HG03520 (cell line): Measurements from ENCODE around the gene SH3RF2.
"Not testable (repeated sequence)": the region's sequence is repeated elsewhere in the genome, so short reads cannot be mapped to it uniquely, and the experiment has no call there.

ENCODE experiments used
- ATAC-seq: cut with Tn5 transposase; IDR thresholded peaks from one replicate; pipeline ENCODE4 v1.9.1; 2021; ENCODE audit warnings: mild to moderate bottlenecking, moderate library complexity; ENCODE audit not compliant: unreplicated experiment

Gene SH3RF2, protein sequence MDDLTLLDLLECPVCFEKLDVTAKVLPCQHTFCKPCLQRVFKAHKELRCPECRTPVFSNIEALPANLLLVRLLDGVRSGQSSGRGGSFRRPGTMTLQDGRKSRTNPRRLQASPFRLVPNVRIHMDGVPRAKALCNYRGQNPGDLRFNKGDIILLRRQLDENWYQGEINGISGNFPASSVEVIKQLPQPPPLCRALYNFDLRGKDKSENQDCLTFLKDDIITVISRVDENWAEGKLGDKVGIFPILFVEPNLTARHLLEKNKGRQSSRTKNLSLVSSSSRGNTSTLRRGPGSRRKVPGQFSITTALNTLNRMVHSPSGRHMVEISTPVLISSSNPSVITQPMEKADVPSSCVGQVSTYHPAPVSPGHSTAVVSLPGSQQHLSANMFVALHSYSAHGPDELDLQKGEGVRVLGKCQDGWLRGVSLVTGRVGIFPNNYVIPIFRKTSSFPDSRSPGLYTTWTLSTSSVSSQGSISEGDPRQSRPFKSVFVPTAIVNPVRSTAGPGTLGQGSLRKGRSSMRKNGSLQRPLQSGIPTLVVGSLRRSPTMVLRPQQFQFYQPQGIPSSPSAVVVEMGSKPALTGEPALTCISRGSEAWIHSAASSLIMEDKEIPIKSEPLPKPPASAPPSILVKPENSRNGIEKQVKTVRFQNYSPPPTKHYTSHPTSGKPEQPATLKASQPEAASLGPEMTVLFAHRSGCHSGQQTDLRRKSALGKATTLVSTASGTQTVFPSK

DNA sequence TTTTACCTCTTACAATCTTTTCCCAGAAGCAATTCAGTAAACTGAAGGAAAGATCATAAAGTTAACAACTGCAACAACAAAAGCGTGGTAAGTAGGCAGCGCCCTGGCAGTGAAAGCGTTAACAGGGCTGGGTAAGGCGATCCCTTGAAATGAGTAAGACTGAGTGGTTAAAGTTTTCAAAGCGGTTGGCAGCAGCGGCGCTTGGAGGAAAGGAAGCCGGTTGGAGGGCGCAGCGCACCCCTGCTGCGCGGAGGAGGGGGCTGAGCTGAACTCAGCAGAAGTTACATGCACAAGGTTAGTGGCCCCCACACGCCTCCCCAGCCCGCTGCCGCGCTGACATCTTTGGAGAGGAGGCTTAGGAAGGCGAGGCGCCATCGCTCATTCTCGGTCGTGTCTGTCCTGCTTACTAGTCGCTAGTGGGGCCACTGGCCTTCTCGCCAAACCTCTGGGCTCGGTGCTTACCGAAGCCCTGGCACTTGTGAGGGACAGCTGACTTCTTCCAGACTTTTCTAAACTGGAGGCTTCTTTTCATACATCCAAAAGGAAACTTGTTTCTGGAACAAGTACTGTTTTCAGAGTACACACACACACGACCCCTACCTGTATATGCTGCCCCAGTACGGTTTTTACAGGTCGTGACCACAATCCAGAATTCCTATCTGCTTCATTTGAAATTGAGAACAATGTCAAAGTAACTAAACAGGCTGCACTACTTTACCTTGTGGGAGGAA is at the start of gene SH3RF2:
Gene SH3RF2, plus strand, starts transcription at position 178 of the 731 bp plus-strand sequence. CDS start 1,351 bp downstream, outside the sequence.
- no peak for ATAC-seq

DNA sequence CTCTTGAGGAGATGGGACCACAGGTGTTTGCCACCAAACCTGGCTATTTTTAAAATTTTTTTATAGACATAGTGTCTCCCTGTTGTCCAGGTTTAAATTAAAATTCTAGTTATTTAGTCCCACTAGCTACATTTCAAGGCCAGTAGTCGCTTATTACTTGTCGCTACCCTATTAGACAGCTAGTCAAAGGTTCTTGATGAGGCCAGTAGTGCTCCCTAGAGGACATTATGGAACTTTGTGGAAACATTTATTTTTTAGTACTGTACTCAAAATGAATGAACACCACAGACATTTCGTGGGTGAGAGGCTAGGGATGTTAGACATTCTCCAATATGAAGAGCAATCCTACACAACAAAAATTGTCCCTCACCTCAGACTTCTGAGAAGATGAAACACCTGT is 49.2 kb upstream of the SH3RF2 start:
- ATAC-seq: no peak

DNA sequence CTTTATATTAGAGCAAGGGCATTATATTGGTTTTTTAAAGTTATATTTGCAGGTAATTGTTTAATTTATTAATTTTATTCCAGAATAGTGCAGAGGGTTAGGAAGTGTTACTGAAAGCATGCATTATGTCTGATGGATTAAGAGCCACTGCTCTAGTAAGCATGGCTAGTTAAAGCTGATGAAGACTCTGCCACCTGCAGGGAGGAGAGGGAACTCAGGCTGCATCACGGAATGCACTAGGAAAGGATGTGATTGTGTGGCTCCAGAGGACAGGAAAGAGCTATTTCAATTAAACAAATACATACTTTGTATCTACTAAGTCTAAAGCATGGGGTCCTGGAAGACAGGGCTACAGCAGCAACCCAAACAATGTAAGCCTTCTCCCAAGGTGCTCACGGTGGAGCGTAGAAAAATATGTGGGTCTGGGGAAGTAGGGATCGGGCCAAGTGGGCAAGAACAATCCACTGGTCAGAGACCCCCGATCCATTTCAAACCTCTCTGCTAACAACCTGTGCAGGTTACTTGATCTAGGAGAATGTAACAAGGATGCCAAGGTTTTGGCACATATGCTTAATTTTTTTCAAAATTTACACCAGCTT is 48.3 kb upstream of the SH3RF2 start:
- ATAC-seq: no peak

DNA sequence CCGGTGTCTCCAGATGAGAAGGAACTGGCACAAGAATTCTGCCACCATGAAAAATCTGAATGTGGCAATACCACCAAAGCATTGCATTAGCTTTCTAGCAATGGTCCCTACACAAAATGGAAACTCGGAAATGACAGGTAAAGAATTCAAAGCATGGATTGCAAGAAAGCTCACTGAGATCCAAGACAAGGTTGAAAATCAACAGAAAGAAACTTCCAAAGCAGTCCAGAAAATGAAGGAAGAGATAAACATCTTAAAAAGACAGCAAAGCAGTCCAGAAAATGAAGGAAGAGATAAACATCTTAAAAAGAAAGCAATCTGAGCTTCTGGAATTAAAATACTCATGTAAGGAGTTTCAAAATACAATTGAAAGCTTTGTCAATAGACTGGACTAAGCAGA is 46.8 kb upstream of the SH3RF2 start:
- ATAC-seq: no peak

DNA sequence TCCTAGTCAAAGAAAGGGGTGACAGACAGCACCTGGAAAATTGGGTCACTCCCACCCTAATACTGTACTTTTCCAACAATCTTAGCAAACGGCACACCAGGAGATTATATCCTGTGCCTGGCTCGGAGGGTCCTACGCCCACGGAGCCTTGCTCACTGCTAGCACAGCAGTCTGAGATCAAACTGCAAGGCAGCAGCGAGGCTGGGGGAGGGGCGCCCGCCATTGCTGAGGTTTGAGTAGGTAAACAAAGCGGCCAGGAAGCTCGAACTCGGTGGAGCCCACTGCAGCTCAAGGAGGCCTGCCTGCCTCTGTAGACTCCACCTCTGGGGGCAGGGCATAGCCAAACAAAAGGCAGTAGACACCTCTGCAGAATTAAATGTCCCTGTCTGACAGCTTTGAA is 45.0 kb upstream of the SH3RF2 start:
- not testable (repeated sequence) for ATAC-seq

DNA sequence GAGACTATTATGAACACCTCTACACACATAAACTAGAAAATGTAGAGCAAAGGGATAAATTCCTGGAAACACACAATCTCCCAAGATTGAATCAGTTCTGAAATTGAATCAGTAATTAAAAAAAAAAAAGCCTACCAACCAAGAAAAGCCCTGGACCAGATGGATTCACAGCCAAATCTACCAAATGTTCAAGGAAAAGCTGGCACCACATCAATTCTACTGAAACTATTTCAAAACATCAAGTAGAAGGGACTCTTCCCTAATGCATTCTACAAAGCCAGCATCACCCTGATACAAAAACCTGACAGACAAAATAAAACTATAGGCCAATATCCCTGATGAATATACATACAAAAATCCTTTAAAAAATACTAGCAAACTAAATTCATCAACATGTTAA is 38.2 kb upstream of the SH3RF2 start:
- ATAC-seq: no peak

DNA sequence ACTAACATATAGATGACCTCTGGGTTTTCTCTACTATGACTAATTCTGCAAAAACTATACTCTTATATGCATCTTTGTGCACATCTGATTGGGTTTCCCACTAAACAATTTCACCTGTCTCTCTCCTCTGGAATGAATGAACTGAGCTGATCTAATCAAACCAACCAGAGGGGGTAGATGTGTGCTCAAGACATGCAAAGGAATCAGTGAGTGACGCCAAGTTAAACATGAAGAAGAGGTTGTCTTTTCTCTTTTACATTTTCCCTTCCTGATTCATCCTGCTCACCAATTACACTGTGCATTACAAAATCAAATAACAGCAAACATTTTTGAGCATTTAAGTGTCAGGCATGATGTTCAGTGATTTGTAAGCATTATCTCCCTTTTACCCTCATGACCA is 34.0 kb upstream of the SH3RF2 start:
- no peak for ATAC-seq

DNA sequence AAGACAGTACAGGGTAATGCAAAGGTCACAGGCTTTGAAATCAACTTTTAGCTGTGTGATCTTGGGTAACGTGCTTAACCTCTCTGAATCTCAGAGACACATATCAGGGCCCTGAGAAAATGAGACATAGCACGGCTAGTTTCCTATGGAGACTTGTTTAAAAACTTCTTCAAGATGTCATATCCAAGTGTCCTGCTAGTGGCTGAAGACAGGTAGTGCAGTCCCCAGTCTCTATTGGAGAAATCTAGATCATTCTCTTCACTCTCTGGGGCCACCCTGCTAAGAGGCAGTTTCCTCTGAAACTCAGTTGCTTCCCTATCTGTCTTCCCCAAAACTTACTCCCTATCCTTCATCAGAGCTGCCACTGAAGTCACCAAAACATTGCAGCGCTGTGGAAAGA is 33.3 kb upstream of the SH3RF2 start:
- no peak for ATAC-seq

DNA sequence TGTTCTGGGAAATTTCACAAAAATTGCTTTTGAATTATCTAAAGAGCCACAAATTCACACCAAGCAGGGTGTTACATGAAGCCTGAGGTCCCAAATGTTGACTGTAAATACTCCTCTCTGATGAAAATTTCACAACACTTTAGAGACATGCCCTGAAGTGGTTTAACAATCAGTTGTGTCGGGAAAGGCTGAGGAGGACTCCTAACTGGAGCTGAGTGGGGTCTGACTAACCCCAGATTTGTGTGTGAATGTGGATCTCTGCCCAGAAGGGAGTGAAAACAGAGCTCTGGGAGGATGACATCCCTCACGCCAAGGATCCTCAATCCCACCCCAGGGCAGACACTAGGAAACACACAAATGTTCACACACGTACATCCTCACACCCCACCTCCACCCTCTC is 32.5 kb upstream of the SH3RF2 start:
- no peak for ATAC-seq

DNA sequence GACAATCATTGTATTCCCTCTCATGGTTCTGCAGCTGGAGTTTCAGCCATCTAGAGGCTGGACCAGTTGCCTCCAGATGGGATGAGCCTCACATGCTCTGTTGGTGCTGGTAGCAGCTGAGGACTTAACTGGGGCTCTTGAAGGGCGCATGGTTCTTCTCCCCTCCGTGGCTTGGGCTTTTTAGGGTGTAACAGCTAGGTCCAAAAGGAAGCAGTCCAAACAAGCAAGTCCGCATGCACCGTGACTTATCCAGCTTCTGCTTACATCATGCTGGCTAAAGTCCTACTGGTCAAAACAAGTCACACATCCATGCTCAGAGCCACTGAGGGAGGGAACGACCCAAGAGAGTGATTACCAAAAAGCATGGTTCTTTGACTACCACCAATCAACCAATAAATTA is 31.6 kb upstream of the SH3RF2 start:
- ATAC-seq: no peak

DNA sequence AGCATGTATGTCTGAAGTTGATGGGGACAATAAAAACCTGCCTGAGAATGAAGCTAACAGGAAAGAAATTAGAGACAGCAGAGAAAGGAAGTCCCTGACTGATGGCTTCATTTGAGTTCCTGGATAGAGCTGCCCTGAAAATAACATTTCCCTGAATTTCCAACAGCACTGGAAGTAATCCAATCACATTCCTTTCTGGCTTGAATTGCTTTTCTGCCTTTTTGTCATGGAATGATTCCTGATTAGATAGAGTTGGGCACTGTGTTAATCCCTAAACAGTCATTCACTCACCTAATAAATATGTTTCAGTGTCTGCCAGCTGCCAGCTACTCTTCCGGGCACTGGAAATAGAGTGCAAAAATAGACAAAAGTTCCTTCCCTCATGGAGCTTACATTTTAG is 30.0 kb upstream of the SH3RF2 start:
- no peak for ATAC-seq

DNA sequence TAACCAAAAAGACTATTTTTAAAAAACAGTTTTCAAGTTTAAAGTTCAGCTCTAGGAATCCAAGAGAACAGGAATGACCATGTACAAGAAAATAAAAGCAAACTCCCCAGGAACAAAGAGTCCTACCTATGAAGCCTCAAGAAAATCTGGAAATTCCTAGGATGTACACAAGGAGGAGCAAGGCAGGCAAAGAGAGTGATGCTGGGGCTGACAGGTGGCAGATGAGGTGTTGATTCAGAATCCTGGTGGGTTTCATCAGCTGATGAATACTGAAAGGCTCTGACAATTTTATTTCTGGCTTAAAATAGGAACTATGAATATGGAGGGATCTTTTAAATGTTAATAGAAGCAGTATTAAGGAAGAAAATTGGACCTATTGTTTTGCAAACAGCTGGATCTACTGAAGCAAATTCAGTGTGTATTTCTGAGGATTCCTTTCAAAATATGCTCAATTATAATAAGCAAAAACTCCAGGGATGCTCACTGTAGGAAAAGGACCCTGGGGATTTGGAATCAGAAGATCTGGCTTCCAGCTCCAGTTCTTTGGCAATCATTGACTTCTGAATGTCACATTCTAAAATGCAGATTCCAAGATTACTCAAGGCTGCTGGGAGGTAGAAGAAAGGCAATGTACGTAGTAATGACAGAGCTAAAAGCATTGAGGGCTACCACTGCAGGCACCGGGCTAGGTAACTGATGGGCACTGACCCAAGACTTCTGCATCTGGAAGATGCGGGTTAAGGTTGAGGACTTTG is 28.0 kb upstream of the SH3RF2 start:
- ATAC-seq: no peak

DNA sequence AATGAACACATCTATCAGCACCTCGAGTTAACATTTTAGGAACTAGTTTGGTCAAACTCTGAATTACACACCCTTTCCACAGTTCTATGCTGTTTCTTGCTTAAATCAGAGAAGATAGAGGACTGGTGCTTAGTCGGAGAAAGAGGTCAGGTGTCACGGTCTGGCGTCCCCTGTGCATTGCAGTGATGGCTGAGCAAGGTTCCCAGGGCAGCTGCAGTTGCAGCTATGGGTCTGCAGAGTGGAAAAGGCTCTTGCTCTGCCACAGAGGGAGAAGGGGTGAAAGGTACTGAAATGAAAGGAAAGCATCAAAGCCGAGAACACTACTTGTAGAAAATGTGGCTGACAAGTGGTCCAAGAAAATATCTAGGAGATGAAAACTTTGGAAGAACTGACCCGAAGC is 25.2 kb upstream of the SH3RF2 start:
- ATAC-seq: no peak

DNA sequence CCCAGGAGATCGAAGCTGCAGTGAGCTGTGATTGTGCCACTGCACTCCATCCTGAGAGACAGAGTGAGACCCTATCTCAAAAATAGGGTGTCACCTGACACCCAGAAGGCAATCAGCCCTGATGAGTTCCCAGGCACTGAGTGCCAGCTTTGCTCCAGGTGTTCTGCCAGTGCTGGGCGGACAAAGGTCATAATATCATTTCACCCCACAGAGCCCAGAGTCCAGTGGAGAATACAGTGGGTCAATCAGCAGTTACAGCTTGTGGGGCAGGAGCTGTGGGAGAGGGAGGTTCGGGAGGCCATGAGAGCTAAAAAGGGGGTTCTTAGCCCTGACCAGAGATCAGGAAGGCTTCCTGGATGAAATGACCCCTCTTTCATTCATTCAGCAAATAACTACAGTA is 24.4 kb upstream of the SH3RF2 start:
- no peak for ATAC-seq

DNA sequence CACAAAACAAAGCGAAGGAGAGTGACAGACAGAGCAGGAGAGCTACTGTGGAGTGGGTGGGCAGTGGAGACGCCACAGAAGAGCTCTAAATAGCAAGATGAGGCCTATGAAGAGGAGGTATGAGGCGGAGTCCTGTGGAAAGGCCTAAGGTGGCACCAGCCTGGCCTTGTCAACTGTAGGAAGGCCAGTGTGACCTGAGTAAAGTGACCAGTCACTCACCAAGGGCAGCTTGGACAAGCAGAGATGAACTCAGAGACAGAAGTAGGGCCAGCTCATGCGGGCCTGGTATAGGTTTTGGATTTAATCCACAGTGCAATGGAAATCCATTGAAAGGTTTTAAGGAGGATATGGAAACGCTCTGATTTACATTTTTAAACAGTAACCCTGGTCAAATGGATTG is 23.8 kb upstream of the SH3RF2 start:
- no peak for ATAC-seq

DNA sequence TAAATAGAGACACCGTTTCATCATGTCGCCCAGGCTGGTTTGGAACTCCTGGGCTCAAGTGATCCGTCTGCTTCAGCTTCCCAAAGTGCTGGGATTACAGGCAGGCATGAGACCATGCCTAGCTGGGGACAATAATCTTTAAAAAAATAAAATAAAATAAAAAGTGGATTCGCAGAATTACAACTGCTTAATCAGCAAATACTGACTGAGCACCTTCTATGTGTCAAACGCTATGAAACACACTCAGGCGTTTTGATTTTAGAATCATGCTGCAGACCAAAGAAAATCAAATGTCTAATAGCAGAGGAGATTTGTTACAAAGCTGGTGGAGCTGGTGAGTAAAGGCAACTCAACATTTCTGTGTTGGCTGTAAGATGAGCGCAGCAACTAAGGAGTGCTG is 22.7 kb upstream of the SH3RF2 start:
- no peak for ATAC-seq

DNA sequence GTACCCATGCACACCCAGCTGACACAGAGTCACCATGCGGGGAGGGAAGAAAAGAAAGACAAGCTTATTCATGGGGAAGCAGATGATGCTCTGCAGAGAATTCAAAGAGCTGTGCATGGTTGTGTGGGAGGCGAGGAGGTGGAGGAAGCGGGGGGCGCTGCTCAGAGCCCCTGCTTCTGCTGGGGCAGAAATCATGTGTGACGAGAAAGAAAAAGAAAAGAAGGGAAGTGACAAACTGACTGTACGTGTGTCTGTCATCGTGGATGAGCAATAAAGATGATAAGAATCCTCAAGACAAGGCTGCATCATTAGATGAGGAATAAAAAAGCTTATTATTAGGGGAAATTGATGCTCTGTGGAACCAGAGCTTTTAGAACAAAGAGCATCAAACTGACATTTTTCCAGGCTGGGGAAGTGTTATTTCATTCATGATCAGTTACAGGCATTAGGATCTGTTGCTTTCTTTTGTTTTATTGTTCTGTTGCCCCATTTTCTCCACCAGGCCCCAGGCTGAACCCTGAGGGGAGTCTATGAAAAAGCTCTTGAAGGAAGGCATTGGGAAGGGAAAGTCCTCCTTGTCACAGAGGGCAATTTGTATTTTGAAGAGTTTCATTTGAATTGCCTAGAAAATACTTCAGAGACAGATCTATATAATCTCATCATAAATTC is 20.3 kb upstream of the SH3RF2 start:
- no peak for ATAC-seq

DNA sequence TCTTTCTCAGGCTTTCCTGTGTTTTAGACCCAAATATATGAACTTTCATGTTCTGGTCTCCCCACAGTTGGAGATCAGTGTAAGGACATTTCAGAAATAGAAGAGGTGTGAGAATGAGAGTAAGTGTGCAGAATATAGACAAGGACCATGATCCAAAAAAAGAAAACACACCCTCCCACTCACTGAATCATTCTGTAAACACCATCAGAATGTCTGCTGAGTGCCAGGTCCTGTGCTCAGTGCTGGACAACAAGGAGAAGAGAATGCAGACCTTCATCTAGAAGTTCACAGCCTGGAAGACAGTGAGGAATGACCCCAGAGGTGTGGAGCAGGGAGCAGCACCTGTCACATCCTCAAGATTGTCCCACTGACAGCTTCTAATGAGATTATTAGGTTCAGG is 19.1 kb upstream of the SH3RF2 start:
- ATAC-seq: no peak

DNA sequence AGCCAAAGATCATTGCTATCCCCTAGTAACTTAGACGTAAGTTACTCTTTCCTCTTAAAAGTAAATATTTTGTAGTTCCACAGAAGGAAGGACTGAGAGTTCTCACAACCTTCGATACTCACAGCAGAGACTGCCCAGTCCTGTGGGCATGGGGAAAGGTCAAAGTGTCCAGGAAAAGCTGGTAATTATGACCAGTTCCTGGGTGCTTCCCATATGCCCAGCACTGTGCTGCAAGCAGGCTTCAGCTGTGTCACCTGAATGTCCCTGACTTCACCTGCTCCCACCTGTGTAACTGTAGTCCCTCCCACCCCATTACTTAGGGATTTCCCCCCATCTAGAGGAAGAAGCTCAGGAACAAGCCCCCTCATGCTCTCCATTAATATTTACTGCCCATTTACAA is 18.0 kb upstream of the SH3RF2 start:
- ATAC-seq: no peak

DNA sequence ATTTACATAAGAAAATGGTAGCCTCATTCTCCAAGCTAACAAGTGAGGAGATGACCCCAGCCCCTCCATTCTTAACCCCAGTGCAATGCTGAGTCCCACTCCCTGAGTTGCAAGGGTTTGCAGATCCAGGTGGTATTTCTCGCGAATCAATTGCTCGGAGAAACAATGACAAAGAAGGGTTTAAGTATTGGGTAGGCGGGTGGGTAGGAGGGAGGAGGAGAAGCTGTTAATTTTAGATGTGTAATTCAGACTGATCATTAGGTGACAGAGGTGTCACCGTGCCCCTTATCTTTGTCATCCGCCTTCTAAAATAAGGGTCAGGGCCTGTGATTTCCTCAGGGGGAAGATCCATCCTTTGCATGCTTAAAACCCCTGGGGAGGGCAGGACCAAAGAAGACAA is 17.0 kb upstream of the SH3RF2 start:
- no peak for ATAC-seq
